HepG2 (cell line): ENCODE data around the gene CYP27A1. TPM values are rescaled to one million over a fixed set of nuclear protein-coding genes. Genes with fewer than 3 reads are reported as not detected.

ENCODE experiments used
- HNRNPH1 ChIP-seq: fragments of 200-400 bp; formaldehyde crosslinking; optimal IDR thresholded peaks from 2 replicates; pipeline ENCODE3; 2017; ENCODE audit warnings: mild to moderate bottlenecking, low read depth, low read length
- RBM22 ChIP-seq: fragments of 200-400 bp; formaldehyde crosslinking; optimal IDR thresholded peaks from 2 replicates; pipeline ENCODE3; 2017; ENCODE audit warnings: mild to moderate bottlenecking, low read length, moderate library complexity
- SMAD1 ChIP-seq: sonication (generic); formaldehyde crosslinking; IDR thresholded peaks from 2 replicates; pipeline ENCODE4 v1.4.0; 2020; ENCODE audit warnings: missing genetic modification reagents, low read depth, mild to moderate bottlenecking, borderline replicate concordance
- SP4 ChIP-seq: sonication (generic); formaldehyde crosslinking; IDR thresholded peaks from 2 replicates; pipeline ENCODE4 v1.8.1; 2023; ENCODE audit warnings: mild to moderate bottlenecking, missing genetic modification reagents
- ZKSCAN1 ChIP-seq: fragments of 150-350 bp; IDR thresholded peaks from 2 replicates; pipeline ENCODE4 v1.6.1; 2014; ENCODE audit warnings: low read length
- ZMAT3 ChIP-seq: sonication (generic); formaldehyde crosslinking; conservative IDR thresholded peaks from 2 replicates; pipeline ENCODE4 v1.7.0; 2021; ENCODE audit warnings: missing genetic modification reagents
- ZNF292 ChIP-seq: sonication (generic); formaldehyde crosslinking; IDR thresholded peaks from 2 replicates; pipeline ENCODE4 v1.8.1; 2022; ENCODE audit warnings: mild to moderate bottlenecking, low read depth, missing genetic modification reagents, borderline replicate concordance
- ZNF30 ChIP-seq: sonication (generic); formaldehyde crosslinking; IDR thresholded peaks from 2 replicates; pipeline ENCODE4 v1.5.0; 2020; ENCODE audit warnings: mild to moderate bottlenecking, missing genetic modification reagents
- ZSCAN21 ChIP-seq: sonication (generic); formaldehyde crosslinking; IDR thresholded peaks from 2 replicates; pipeline ENCODE4 v1.8.0; 2022; ENCODE audit warnings: mild to moderate bottlenecking, missing genetic modification reagents, moderate library complexity, borderline replicate concordance
- polyA plus RNA-seq, 8 experiments: library from polyadenylated mRNA; depleted of rRNA in 3 of 8; stranded (reverse) in 7 of 8; unstranded in 1 of 8; fragments of >200 nt; fragmentation: Illumina TruSeq in 4 of 8; extraction: Trizol in 4 of 8; gene quantifications; 2 replicates each; pipeline versions ENCODE4 v1.2.1 to v1.2.3, GENCODE V29; 2011 to 2016; ENCODE audit warnings: low read depth in 4 of 8, missing spikeins in 1 of 8, mixed read lengths in 1 of 8; ENCODE audit not compliant: insufficient read depth in 1 of 8
- total RNA-seq, 5 experiments: library from RNA; depleted of rRNA; stranded (reverse); fragments of >200 nt; fragmentation: Illumina TruSeq; extraction: Trizol; gene quantifications; 2 replicates each; pipeline ENCODE4 v1.2.3, GENCODE V29; 2016; ENCODE audit warnings: low read depth in 1 of 5
- TF ChIP-seq, protein P1 (sequence below): sonication (generic); formaldehyde crosslinking; IDR thresholded peaks from 2 replicates; pipeline ENCODE4 v1.4.0; 2020; ENCODE audit warnings: missing genetic modification reagents, borderline replicate concordance
- TF ChIP-seq, protein P2 (sequence below): IDR thresholded peaks from 2 replicates; pipeline ENCODE4 v1.6.1; 2016; ENCODE audit warnings: control low read depth
- TF ChIP-seq, protein P3 (sequence below): conservative IDR thresholded peaks from 2 replicates; pipeline ENCODE4 v1.6.1; 2018; ENCODE audit warnings: missing genetic modification reagents
- TF ChIP-seq, protein P4 (sequence below): sonication (generic); formaldehyde crosslinking; IDR thresholded peaks from 2 replicates; pipeline ENCODE4 v1.4.0; 2020; ENCODE audit warnings: missing genetic modification reagents
- TF ChIP-seq, protein P5 (sequence below): sonication (generic); formaldehyde crosslinking; IDR thresholded peaks from 2 replicates; pipeline ENCODE4 v1.4.0; 2020; ENCODE audit warnings: missing genetic modification reagents
- TF ChIP-seq, protein P6 (sequence below): IDR thresholded peaks from 2 replicates; pipeline ENCODE4 v1.6.1; 2016; ENCODE audit warnings: low read depth

CYP27A1 gene
- total and polyA plus RNA-seq, 2 of the 13 experiments (the other 11 are each of a cell fraction or from before 2014, with no cell fraction given): 157 to 266 TPM

DNA sequence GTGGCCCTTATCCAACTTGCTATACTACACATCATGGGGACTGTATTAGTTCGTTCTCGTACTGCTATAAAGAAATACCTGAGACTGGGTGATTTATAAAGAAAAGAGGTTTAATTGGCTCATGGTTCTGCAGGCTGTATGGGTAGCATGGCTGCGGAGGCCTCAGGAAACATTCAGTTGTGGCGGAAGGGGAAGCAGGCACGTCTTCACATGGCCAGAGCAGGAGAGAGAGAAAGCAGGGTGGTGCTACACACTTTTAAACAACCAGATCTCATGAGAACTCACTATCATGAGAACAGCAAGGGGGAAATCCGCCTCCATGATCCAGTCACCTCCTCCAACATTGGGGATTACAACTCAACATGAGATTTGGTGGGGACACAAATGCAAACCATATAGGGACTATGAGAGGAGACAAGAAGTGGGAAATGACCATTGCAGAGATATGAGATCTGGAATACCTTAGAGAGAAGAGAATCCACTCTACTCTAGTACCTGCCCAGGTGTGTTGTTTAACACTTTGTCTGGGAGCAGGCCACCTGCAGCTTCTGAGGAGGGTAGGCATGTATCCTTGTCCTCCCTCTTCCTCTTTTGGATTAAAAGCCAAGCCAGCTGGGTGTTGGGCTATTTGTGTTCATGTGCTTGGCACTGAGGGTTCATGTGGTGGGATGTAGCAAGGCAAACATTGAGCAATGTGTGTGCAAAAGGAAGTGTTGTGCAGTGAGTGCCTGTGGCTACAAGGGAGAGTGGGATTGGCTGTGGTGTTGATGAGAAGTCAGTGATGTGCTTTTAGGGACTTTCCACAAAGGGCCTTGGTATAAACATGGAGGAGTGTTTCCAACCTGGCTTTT, 48.6 kb upstream of the CYP27A1 start (continued):
- TF ChIP-seq, protein P1, sequence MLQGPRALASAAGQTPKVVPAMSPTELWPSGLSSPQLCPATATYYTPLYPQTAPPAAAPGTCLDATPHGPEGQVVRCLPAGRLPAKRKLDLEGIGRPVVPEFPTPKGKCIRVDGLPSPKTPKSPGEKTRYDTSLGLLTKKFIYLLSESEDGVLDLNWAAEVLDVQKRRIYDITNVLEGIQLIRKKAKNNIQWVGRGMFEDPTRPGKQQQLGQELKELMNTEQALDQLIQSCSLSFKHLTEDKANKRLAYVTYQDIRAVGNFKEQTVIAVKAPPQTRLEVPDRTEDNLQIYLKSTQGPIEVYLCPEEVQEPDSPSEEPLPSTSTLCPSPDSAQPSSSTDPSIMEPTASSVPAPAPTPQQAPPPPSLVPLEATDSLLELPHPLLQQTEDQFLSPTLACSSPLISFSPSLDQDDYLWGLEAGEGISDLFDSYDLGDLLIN: no peak
- TF ChIP-seq HNRNPH1 (no peak), ZSCAN21 (peak; percentile 83), SP4 (no peak), ZNF30 (CRISPR knock-in tag) (no peak), ZKSCAN1 (no peak), ZMAT3 (CRISPR knock-in tag) (peak; percentile 95; the same call in 1 of the 2 replicates), SMAD1 (CRISPR knock-in tag) (0 out of 2 replicates have a peak, but pooled peaks have one; percentile 38), ZNF292 (CRISPR knock-in tag) (peak; percentile 50; the same call in 1 of the 2 replicates), RBM22 (no peak)
- TF ChIP-seq, protein P2, sequence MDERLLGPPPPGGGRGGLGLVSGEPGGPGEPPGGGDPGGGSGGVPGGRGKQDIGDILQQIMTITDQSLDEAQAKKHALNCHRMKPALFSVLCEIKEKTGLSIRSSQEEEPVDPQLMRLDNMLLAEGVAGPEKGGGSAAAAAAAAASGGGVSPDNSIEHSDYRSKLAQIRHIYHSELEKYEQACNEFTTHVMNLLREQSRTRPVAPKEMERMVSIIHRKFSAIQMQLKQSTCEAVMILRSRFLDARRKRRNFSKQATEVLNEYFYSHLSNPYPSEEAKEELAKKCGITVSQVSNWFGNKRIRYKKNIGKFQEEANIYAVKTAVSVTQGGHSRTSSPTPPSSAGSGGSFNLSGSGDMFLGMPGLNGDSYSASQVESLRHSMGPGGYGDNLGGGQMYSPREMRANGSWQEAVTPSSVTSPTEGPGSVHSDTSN (CRISPR knock-in tag): no peak
- TF ChIP-seq, protein P3, sequence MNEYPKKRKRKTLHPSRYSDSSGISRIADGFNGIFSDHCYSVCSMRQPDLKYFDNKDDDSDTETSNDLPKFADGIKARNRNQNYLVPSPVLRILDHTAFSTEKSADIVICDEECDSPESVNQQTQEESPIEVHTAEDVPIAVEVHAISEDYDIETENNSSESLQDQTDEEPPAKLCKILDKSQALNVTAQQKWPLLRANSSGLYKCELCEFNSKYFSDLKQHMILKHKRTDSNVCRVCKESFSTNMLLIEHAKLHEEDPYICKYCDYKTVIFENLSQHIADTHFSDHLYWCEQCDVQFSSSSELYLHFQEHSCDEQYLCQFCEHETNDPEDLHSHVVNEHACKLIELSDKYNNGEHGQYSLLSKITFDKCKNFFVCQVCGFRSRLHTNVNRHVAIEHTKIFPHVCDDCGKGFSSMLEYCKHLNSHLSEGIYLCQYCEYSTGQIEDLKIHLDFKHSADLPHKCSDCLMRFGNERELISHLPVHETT (CRISPR knock-in tag): 0 out of 2 replicates have a peak, but pooled peaks have one; percentile 48
- TF ChIP-seq, protein P4, sequence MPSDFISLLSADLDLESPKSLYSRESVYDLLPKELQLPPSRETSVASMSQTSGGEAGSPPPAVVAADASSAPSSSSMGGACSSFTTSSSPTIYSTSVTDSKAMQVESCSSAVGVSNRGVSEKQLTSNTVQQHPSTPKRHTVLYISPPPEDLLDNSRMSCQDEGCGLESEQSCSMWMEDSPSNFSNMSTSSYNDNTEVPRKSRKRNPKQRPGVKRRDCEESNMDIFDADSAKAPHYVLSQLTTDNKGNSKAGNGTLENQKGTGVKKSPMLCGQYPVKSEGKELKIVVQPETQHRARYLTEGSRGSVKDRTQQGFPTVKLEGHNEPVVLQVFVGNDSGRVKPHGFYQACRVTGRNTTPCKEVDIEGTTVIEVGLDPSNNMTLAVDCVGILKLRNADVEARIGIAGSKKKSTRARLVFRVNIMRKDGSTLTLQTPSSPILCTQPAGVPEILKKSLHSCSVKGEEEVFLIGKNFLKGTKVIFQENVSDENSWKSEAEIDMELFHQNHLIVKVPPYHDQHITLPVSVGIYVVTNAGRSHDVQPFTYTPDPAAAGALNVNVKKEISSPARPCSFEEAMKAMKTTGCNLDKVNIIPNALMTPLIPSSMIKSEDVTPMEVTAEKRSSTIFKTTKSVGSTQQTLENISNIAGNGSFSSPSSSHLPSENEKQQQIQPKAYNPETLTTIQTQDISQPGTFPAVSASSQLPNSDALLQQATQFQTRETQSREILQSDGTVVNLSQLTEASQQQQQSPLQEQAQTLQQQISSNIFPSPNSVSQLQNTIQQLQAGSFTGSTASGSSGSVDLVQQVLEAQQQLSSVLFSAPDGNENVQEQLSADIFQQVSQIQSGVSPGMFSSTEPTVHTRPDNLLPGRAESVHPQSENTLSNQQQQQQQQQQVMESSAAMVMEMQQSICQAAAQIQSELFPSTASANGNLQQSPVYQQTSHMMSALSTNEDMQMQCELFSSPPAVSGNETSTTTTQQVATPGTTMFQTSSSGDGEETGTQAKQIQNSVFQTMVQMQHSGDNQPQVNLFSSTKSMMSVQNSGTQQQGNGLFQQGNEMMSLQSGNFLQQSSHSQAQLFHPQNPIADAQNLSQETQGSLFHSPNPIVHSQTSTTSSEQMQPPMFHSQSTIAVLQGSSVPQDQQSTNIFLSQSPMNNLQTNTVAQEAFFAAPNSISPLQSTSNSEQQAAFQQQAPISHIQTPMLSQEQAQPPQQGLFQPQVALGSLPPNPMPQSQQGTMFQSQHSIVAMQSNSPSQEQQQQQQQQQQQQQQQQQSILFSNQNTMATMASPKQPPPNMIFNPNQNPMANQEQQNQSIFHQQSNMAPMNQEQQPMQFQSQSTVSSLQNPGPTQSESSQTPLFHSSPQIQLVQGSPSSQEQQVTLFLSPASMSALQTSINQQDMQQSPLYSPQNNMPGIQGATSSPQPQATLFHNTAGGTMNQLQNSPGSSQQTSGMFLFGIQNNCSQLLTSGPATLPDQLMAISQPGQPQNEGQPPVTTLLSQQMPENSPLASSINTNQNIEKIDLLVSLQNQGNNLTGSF (CRISPR knock-in tag): no peak
- TF ChIP-seq, protein P5, sequence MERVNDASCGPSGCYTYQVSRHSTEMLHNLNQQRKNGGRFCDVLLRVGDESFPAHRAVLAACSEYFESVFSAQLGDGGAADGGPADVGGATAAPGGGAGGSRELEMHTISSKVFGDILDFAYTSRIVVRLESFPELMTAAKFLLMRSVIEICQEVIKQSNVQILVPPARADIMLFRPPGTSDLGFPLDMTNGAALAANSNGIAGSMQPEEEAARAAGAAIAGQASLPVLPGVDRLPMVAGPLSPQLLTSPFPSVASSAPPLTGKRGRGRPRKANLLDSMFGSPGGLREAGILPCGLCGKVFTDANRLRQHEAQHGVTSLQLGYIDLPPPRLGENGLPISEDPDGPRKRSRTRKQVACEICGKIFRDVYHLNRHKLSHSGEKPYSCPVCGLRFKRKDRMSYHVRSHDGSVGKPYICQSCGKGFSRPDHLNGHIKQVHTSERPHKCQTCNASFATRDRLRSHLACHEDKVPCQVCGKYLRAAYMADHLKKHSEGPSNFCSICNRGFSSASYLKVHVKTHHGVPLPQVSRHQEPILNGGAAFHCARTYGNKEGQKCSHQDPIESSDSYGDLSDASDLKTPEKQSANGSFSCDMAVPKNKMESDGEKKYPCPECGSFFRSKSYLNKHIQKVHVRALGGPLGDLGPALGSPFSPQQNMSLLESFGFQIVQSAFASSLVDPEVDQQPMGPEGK: peak; percentile 75
- TF ChIP-seq, protein P6, sequence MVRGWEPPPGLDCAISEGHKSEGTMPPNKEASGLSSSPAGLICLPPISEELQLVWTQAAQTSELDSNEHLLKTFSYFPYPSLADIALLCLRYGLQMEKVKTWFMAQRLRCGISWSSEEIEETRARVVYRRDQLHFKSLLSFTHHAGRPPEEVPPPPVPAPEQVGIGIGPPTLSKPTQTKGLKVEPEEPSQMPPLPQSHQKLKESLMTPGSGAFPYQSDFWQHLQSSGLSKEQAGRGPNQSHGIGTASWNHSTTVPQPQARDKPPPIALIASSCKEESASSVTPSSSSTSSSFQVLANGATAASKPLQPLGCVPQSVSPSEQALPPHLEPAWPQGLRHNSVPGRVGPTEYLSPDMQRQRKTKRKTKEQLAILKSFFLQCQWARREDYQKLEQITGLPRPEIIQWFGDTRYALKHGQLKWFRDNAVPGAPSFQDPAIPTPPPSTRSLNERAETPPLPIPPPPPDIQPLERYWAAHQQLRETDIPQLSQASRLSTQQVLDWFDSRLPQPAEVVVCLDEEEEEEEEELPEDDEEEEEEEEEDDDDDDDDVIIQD (CRISPR knock-in tag): peak; percentile 90
